ENCODE data around the gene CDKAL1.

CDKAL1 gene

GRCh38 chr6:20678831-20679352 lies 144.6 kb downstream of the CDKAL1 start:
- DNase-seq (ENCODE audit: low read depth, low spot score): no peak

DNA sequence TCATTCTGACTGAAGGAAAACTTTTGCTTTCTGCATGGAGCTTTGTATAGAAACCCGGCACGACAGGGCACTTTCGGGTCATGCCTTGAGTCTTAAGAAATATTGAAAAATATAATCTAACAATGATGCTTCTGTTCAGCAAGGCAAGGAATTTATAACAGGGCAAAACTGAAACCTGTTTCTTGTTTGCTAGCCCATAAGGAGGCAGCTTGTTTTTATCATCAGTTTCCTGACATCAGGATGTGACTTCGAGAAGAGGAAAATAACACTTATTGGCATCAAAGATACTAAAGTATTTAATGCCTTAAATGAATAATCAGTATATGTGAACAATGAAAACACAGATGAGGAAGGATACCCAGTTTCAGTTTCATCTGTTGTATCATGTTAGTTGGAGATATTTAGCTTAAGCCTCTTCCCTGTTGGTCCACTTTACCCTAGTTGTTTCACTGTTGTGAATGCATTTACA lies 146.5 kb downstream of the CDKAL1 start:
- DNase-seq (ENCODE audit: low read depth, low spot score): no peak

GRCh38 chr6:20681243-20681684 lies 147.0 kb downstream of the CDKAL1 start:
- DNase-seq (ENCODE audit: low read depth, low spot score): no peak

DNA sequence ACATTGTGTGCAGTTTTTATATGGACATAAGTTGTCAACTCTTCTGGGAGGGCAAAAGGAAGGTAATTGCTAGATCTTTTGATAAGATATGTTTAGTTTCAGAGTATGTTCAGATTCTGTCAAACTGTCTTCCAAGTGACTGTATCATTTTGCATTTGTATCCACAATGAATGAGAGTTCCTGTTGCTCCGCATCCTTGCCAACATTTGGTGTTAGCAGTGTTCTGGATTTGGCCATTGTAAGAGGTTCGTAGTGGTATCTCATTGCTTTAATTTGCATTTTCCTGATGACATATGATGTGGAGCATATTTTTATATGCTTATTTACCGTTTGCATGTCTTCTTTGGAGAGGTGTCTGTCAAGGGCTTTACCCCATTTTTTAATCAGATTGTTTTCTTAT lies 150.2 kb downstream of the CDKAL1 start:
- no peak for DNase-seq (ENCODE audit: low read depth, low spot score)

- peak; percentile 38 for DNase-seq (ENCODE audit: low read depth, low spot score)
Observed at GRCh38 chr6:20686142-20686541, 151.9 kb downstream of the CDKAL1 start.

- DNase-seq (ENCODE audit: low read depth, low spot score): no peak
Observed at GRCh38 chr6:20687494-20687893, 153.2 kb downstream of the CDKAL1 start.

GRCh38 chr6:20688710-20689500 lies 154.6 kb downstream of the CDKAL1 start:
- DNase-seq (ENCODE audit: low read depth, low spot score): no peak

- DNase-seq (ENCODE audit: low read depth, low spot score): no peak
Observed at GRCh38 chr6:20691185-20691584, 156.9 kb downstream of the CDKAL1 start.

DNA sequence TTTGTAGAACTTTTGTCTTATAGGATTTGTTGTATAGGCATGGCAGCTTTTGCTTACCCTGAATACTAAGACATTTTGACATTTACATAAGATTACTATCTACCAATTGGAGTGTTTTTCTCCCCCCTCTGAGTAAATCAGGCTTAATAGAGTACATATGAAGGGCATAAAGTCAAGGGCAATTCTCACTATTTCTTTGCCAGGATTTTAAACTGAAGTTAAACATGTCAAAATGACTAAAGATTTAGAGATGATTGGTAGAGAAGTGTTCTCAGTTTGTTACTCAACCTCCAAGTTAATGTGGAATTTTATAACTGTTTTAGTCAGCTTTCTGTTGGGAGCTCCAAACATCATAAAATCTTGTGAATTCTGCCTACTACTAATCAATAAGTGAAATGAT lies 157.8 kb downstream of the CDKAL1 start:
- no peak for DNase-seq (ENCODE audit: low read depth, low spot score)

DNA sequence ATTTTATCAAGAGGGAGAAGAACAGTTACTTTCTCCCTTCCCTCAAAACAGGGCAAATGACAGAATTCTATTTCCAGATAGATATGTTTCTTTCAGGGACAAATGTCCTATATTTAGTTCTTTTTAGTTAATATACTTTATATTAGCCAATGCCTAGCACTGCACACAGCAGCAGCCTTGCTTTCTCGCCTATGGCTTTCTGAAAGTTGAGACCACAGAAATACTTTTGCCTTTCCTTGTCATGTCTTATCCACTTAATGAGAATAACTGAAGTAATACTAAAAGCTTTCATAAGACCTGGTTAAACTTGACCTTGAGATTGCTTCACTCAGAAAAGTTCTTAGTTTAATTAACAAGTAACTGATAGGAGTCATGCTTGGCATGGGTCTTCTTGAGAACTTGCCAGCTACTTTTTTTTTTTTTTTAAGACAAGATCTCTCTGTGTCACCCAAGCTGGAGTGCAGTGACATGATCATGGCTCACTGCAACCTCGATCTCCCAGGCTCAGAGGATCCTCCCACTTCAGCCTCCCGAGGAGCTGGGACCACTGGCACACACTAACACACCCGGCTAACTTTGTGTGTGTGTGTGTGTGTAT lies 159.3 kb downstream of the CDKAL1 start:
- DNase-seq (ENCODE audit: low read depth, low spot score): no peak

GRCh38 chr6:20696676-20697075 lies 162.4 kb downstream of the CDKAL1 start:
- no peak for DNase-seq (ENCODE audit: low read depth, low spot score)

DNA sequence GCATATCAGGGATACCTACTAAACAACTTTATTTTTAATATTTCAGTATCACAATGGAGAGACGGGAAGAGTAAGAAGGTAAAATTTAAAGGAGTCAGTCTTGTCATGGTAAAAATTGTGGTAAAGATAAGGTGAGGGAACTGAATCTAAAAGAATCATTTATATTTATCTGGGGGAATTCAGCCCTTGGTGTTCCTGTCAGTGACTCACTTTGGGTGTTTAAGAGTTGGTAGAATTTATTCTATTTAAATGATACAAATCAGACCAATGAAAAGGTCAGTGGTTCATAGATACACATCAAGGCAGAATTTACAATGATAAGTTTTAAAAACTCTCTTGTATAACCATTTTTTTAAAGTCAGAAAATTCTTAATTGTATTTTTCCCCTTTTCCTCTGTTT lies 164.4 kb downstream of the CDKAL1 start:
- no peak for DNase-seq (ENCODE audit: low read depth, low spot score)

- DNase-seq (ENCODE audit: low read depth, low spot score): no peak
Observed at GRCh38 chr6:20699402-20699801, 165.1 kb downstream of the CDKAL1 start.

- no peak for DNase-seq (ENCODE audit: low read depth, low spot score)
Observed at GRCh38 chr6:20700375-20700774, 166.1 kb downstream of the CDKAL1 start.

- no peak for DNase-seq (ENCODE audit: low read depth, low spot score)
Observed at GRCh38 chr6:20702366-20702765, 168.1 kb downstream of the CDKAL1 start.

DNA sequence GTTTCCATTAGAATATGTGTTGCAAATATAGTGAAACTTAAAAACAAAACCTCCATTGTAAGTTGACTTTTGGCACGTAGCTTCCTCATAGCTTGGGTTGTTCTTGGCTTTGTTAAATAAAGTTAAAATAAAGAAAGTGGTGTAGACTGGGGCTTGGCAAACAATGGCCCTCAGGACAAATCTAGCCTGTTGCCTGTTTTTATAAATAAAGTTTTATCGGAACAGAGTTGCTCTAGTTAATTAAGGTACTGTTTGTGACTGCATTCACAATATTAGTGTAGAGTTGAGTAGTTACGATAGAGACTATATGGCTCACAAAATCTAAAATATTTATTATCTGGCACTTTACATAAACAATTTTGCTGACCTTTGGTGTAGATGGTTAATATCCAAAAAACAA lies 168.8 kb downstream of the CDKAL1 start:
- no peak for DNase-seq (ENCODE audit: low read depth, low spot score)

- DNase-seq (ENCODE audit: low read depth, low spot score): no peak
Observed at GRCh38 chr6:20704325-20705025, 170.2 kb downstream of the CDKAL1 start.

DNA sequence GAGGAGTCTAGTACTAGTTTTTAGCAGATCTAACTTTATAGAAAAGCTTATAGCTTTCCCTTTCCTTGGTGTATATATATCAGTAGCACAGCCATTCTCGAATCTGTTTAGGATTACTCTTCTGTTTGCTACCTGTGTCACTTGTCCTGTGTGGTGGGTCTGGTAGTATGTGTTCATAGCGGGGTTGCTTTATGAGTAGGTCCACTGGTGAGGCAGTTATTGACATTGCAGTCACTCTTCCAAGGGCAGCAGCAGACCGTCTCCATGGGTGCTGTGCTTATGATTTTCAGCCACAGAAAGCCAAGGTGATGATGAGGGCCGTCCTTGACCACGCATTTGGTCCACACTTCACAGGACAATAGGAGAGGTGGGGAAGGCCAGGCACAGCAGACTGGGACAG lies 171.5 kb downstream of the CDKAL1 start:
- DNase-seq (ENCODE audit: low read depth, low spot score): no peak

DNA sequence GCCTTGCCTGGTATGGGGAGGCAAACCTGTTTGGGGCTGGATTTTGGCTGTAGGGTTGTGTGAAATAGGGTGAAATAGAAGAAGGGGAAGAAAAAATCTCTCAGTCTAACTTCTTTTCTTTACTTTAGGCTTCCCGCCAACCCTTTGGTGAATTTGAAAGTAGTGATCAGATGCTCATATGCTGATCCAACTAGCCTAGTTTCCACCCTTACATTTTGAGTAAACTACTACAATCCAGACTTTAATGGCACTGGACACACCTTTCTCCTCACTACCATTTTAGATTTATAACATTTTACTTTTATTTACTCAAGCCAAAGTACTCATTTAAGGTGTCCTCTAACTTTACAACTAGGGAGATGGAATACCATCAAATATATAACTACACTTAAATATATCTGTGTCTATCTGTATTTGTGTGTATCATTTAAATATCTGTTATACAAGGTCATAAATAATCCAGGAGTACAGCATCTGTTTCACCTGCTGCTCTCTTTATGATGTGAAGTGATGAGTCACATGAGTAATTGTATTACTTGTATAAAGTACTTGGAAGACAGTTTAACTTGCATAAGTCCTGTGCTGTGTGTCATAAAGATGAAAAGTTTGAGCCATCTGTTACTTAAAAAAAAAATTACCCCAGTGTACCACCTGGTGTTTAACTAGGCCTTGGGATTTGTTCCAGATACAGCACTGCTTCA lies 172.1 kb downstream of the CDKAL1 start:
- no peak for DNase-seq (ENCODE audit: low read depth, low spot score)

GRCh38 chr6:20706939-20707485 lies 172.8 kb downstream of the CDKAL1 start:
- DNase-seq (ENCODE audit: low read depth, low spot score): no peak

DNA sequence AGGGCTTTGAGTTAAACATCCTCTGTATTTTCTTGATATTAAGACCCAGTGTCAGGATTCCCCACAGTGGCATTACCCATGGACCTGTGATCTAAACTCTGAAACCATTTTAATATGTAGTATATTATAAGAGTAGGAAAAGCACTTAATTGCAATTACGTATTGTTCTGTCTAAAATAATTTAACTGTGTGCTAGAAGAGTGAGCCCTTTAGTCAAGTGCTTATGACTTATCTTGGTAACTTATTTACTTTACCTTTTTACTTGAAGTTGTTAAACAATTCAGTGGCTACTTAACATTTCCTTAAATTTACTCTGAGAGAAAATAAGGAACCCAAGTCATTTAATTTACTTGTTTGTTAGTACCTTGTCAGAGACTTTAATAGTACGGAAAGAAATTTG lies 173.6 kb downstream of the CDKAL1 start:
- DNase-seq (ENCODE audit: low read depth, low spot score): no peak
